GM21381 (cell line): ENCODE data around the gene KIT.

Source experiments
- ATAC-seq: cut with Tn5 transposase; IDR thresholded peaks from one replicate; pipeline ENCODE4 v1.9.1; 2021; ENCODE audit warnings: mild to moderate bottlenecking, moderate library complexity; ENCODE audit not compliant: unreplicated experiment

KIT gene

GRCh38 chr4:54695788-54696187, 38.0 kb downstream of the KIT start:
- ATAC-seq = no peak

GRCh38 chr4:54696649-54697048, 38.9 kb downstream of the KIT start:
- no peak for ATAC-seq

GRCh38 chr4:54700986-54701385, 43.2 kb downstream of the KIT start:
- ATAC-seq = no peak

- ATAC-seq = no peak
Measured at GRCh38 chr4:54703182-54703581, 45.4 kb downstream of the KIT start.

GRCh38 chr4:54707406-54707805, 49.6 kb downstream of the KIT start:
- ATAC-seq = no peak

GRCh38 chr4:54708339-54709279, 50.9 kb downstream of the KIT start:
- ATAC-seq = no peak

- ATAC-seq = peak; percentile 46
Measured at GRCh38 chr4:54709400-54709799, 51.6 kb downstream of the KIT start.

- ATAC-seq = no peak
Measured at GRCh38 chr4:54712206-54712605, 54.4 kb downstream of the KIT start.

- no peak for ATAC-seq
Measured at GRCh38 chr4:54714631-54715030, 56.9 kb downstream of the KIT start.

GRCh38 chr4:54716478-54717065, 58.8 kb downstream of the KIT start:
- ATAC-seq = no peak

GRCh38 chr4:54717694-54718093, 59.9 kb downstream of the KIT start:
- no peak for ATAC-seq

GRCh38 chr4:54719378-54719777, 61.6 kb downstream of the KIT start:
- ATAC-seq = no peak

- no peak for ATAC-seq
Measured at GRCh38 chr4:54723220-54723619, 65.5 kb downstream of the KIT start.

- no peak for ATAC-seq
Measured at GRCh38 chr4:54723820-54724219, 66.1 kb downstream of the KIT start.

- no peak for ATAC-seq
Measured at GRCh38 chr4:54726907-54727306, 69.2 kb downstream of the KIT start.

- no peak for ATAC-seq
Measured at GRCh38 chr4:54727346-54727745, 69.6 kb downstream of the KIT start.

GRCh38 chr4:54728368-54728767, 70.6 kb downstream of the KIT start:
- ATAC-seq = no peak

GRCh38 chr4:54729256-54729655, 71.5 kb downstream of the KIT start:
- ATAC-seq = no peak

GRCh38 chr4:54730581-54730980, 72.8 kb downstream of the KIT start:
- ATAC-seq = no peak

- ATAC-seq = no peak
Measured at GRCh38 chr4:54731552-54731951, 73.8 kb downstream of the KIT start.

GRCh38 chr4:54731976-54732375, 74.2 kb downstream of the KIT start:
- ATAC-seq = no peak

GRCh38 chr4:54737421-54737820, 79.7 kb downstream of the KIT start:
- no peak for ATAC-seq
